GM19452 (cell line): Measurements from ENCODE around the gene C1QTNF6.
"Not testable (repeated sequence)": the region's sequence is repeated elsewhere in the genome, so short reads cannot be mapped to it uniquely, and the experiment has no call there.

ENCODE experiments used
- ATAC-seq: cut with Tn5 transposase; IDR thresholded peaks from one replicate; pipeline ENCODE4 v1.9.1; 2021; ENCODE audit not compliant: unreplicated experiment

C1QTNF6 gene

GRCh38 chr22:37187891-37188761 is at the start of gene C1QTNF6:
Gene C1QTNF6 (minus strand): TSS chr22:37188247. CDS start chr22:37188213, 34 bp downstream.
- no peak for ATAC-seq

GRCh38 chr22:37235897-37236607 is 48.0 kb upstream of the C1QTNF6 start:
- no peak for ATAC-seq

- ATAC-seq: no peak
These were observed 47.0 kb upstream of the C1QTNF6 start for GRCh38 chr22:37234736-37235711.

- no peak for ATAC-seq
These were observed 45.9 kb upstream of the C1QTNF6 start for GRCh38 chr22:37233751-37234631.

- ATAC-seq: not testable (repeated sequence)
These were observed 45.3 kb upstream of the C1QTNF6 start for GRCh38 chr22:37233371-37233750.

GRCh38 chr22:37232140-37232998 is 44.3 kb upstream of the C1QTNF6 start:
- ATAC-seq: no peak

- ATAC-seq: no peak
These were observed 43.5 kb upstream of the C1QTNF6 start for GRCh38 chr22:37231406-37232139.

GRCh38 chr22:37230673-37231405 is 42.8 kb upstream of the C1QTNF6 start:
- peak; percentile 39 for ATAC-seq

- ATAC-seq: peak; percentile 47
These were observed 42.0 kb upstream of the C1QTNF6 start for GRCh38 chr22:37229805-37230672.

GRCh38 chr22:37229012-37229804 is 41.2 kb upstream of the C1QTNF6 start:
- ATAC-seq: no peak

GRCh38 chr22:37228106-37229011 is 40.3 kb upstream of the C1QTNF6 start:
- ATAC-seq: no peak

GRCh38 chr22:37226514-37226913 is 38.5 kb upstream of the C1QTNF6 start:
- no peak for ATAC-seq

- no peak for ATAC-seq
These were observed 38.0 kb upstream of the C1QTNF6 start for GRCh38 chr22:37226087-37226486.

GRCh38 chr22:37225481-37225880 is 37.4 kb upstream of the C1QTNF6 start:
- ATAC-seq: no peak
